Ectodermal cell (in vitro differentiated cells): ENCODE measurements around the gene BCL7A.

Experiments
- H3K27ac ChIP-seq: 2 replicates; pipeline ENCODE4 v1.7.0; 2013; ENCODE audit warnings: mild to moderate bottlenecking, low read depth, low read length; ENCODE audit not compliant: insufficient read depth, poor library complexity, severe bottlenecking
- H3K27me3 ChIP-seq: 2 replicates; pipeline ENCODE4 v1.7.0; 2013; ENCODE audit warnings: mild to moderate bottlenecking, low read length; ENCODE audit not compliant: insufficient read depth, control insufficient read depth, poor library complexity, severe bottlenecking
- H3K36me3 ChIP-seq: one replicate; pipeline ENCODE4 v1.7.0; 2013; ENCODE audit warnings: low read length; ENCODE audit not compliant: control insufficient read depth, insufficient read depth
- H3K4me1 ChIP-seq: one replicate; pipeline ENCODE4 v1.7.0; 2013; ENCODE audit warnings: low read length; ENCODE audit not compliant: control insufficient read depth, insufficient read depth
- H3K4me3 ChIP-seq: 2 replicates; pipeline ENCODE4 v1.7.0; 2013; ENCODE audit warnings: low read depth, low read length, control low read depth; ENCODE audit not compliant: insufficient read depth
- H3K9me3 ChIP-seq: 2 replicates; pipeline ENCODE4 v1.7.0; 2013; ENCODE audit warnings: mild to moderate bottlenecking, low read length, moderate library complexity; ENCODE audit not compliant: control insufficient read depth
- WGBS, 2 experiments: methylation state at CpG; one replicate each; pipeline ENCODE4 v1.1.7; 2013; ENCODE audit warnings: missing lambda C conversion rate in 2 of 2; 5-methylcytosine and 5-hydroxymethylcytosine counted together

The BCL7A gene

GRCh38 chr12:122086641-122087285, 65.1 kb downstream of the BCL7A start:
- Histone ChIP-seq H3K27me3 (peaks cover 3% of the 10 kb centered on the region), H3K36me3 (no peaks in the 10 kb centered on the region), H3K4me1 (peaks cover 9% of the 10 kb centered on the region), H3K9me3 (no peaks in the 10 kb centered on the region), H3K4me3 (no peak overlapping the region), H3K27ac (no peak overlapping the region)
- 92 to 95% methylated on average over 18 of the region's 18 CpGs for WGBS, 2 experiments

- Histone ChIP-seq H3K9me3 (no peaks in the 10 kb centered on the region), H3K4me1 (peaks cover 9% of the 10 kb centered on the region), H3K27me3 (no peaks in the 10 kb centered on the region), H3K27ac (no peak overlapping the region), H3K4me3 (no peak overlapping the region), H3K36me3 (no peaks in the 10 kb centered on the region)
- 79 to 83% methylated on average over 17 of the region's 17 CpGs for WGBS, 2 experiments
Observed at GRCh38 chr12:122087431-122088178, 65.9 kb downstream of the BCL7A start.

GRCh38 chr12:122088179-122088810, 66.6 kb downstream of the BCL7A start:
- Histone ChIP-seq H3K36me3 (no peaks in the 10 kb centered on the region), H3K27me3 (no peaks in the 10 kb centered on the region), H3K27ac (no peak overlapping the region), H3K4me1 (peaks cover 9% of the 10 kb centered on the region), H3K9me3 (no peaks in the 10 kb centered on the region), H3K4me3 (no peak overlapping the region)
- WGBS, 2 experiments, result 88 to 93% methylated on average over 9 of the region's 9 CpGs

GRCh38 chr12:122089077-122089476, 67.4 kb downstream of the BCL7A start:
- 45 to 75% methylated on average over 1 of the region's 2 CpGs for WGBS, 2 experiments
- H3K9me3 ChIP-seq, result no peaks in the 10 kb centered on the region
- no peaks in the 10 kb centered on the region for H3K27me3 ChIP-seq
- no peaks in the 10 kb centered on the region for H3K36me3 ChIP-seq
- peaks cover 9% of the 10 kb centered on the region for H3K4me1 ChIP-seq
- H3K27ac ChIP-seq, result no peak overlapping the region
- no peak overlapping the region for H3K4me3 ChIP-seq

- no peak overlapping the region for H3K27ac ChIP-seq
- H3K9me3 ChIP-seq, result no peaks in the 10 kb centered on the region
- no peak overlapping the region for H3K4me3 ChIP-seq
- 91 to 96% methylated on average over 7 of the region's 7 CpGs for WGBS, 2 experiments
- no peaks in the 10 kb centered on the region for H3K27me3 ChIP-seq
- H3K4me1 ChIP-seq, result peaks cover 9% of the 10 kb centered on the region
- H3K36me3 ChIP-seq, result no peaks in the 10 kb centered on the region
Observed at GRCh38 chr12:122090759-122091515, 69.3 kb downstream of the BCL7A start.

GRCh38 chr12:122093098-122093883, 71.6 kb downstream of the BCL7A start:
- Histone ChIP-seq H3K9me3 (no peaks in the 10 kb centered on the region), H3K4me1 (no peaks in the 10 kb centered on the region), H3K4me3 (no peak overlapping the region), H3K36me3 (no peaks in the 10 kb centered on the region), H3K27me3 (no peaks in the 10 kb centered on the region), H3K27ac (no peak overlapping the region)
- 89 to 90% methylated on average over 9 of the region's 9 CpGs for WGBS, 2 experiments

GRCh38 chr12:122094137-122094734, 72.6 kb downstream of the BCL7A start:
- 89 to 96% methylated on average over 5 of the region's 5 CpGs for WGBS, 2 experiments
- Histone ChIP-seq H3K27me3 (no peaks in the 10 kb centered on the region), H3K36me3 (no peaks in the 10 kb centered on the region), H3K4me1 (no peaks in the 10 kb centered on the region), H3K27ac (no peak overlapping the region), H3K9me3 (no peaks in the 10 kb centered on the region), H3K4me3 (no peak overlapping the region)

GRCh38 chr12:122094735-122095631, 73.3 kb downstream of the BCL7A start:
- WGBS, 2 experiments, result 88 to 92% methylated on average over 10 of the region's 10 CpGs
- Histone ChIP-seq H3K27ac (no peak overlapping the region), H3K4me1 (no peaks in the 10 kb centered on the region), H3K4me3 (no peak overlapping the region), H3K9me3 (no peaks in the 10 kb centered on the region), H3K27me3 (no peaks in the 10 kb centered on the region), H3K36me3 (no peaks in the 10 kb centered on the region)

- 82 to 86% methylated on average over 9 of the region's 9 CpGs for WGBS, 2 experiments
- no peaks in the 10 kb centered on the region for H3K4me1 ChIP-seq
- H3K27me3 ChIP-seq, result no peaks in the 10 kb centered on the region
- H3K9me3 ChIP-seq, result no peaks in the 10 kb centered on the region
- no peak overlapping the region for H3K4me3 ChIP-seq
- H3K36me3 ChIP-seq, result no peaks in the 10 kb centered on the region
- H3K27ac ChIP-seq, result no peak overlapping the region
Observed at GRCh38 chr12:122096014-122096413, 74.3 kb downstream of the BCL7A start.
